Neural cell (in vitro differentiated cells): ENCODE results near the gene CYTH3. TPM values are rescaled to one million over a fixed set of nuclear protein-coding genes. Genes with fewer than 3 reads are reported as not detected.

ENCODE experiments used
- H2AFZ ChIP-seq: fragments of 200-600, 300-800 bp; sonication (generic), shearing (Covaris generic); 2 replicates; pipeline ENCODE4 v1.6.0; 2014; ENCODE audit warnings: low read depth, mild to moderate bottlenecking, antibody characterized with exemption, low read length, moderate library complexity
- H3F3A ChIP-seq: fragments of 200-600 bp; shearing (Covaris generic); 2 replicates; pipeline ENCODE4 v1.6.1; 2016; ENCODE audit warnings: mild to moderate bottlenecking, moderate library complexity, mixed read lengths, antibody characterized with exemption, low read length; ENCODE audit not compliant: insufficient read depth, poor library complexity, severe bottlenecking
- H3K27ac ChIP-seq: fragments of 200-600, 300-800 bp; sonication (generic), shearing (Covaris generic); 2 replicates; pipeline ENCODE4 v1.5.1; 2014; ENCODE audit warnings: mild to moderate bottlenecking, low read length, moderate library complexity
- H3K27me3 ChIP-seq: fragments of 300-800, 200-600 bp; sonication (generic), shearing (Covaris generic); 2 replicates; pipeline ENCODE4 v1.6.0; 2014; ENCODE audit warnings: mild to moderate bottlenecking, low read depth, low read length, moderate library complexity; ENCODE audit not compliant: insufficient read depth
- H3K36me3 ChIP-seq: fragments of 300-800, 200-600 bp; sonication (generic), shearing (Covaris generic); 2 replicates; pipeline ENCODE4 v1.5.1; 2014; ENCODE audit warnings: mild to moderate bottlenecking, antibody characterized with exemption, low read length, moderate library complexity; ENCODE audit not compliant: insufficient read depth
- H3K4me2 ChIP-seq: fragments of 300-800, 200-600 bp; sonication (generic), shearing (Covaris generic); 2 replicates; pipeline ENCODE4 v1.6.0; 2014; ENCODE audit warnings: mild to moderate bottlenecking, low read length
- H3K4me3 ChIP-seq: fragments of 300-800, 200-600 bp; sonication (generic), shearing (Covaris generic); 2 replicates; pipeline ENCODE4 v1.5.1; 2014; ENCODE audit warnings: mild to moderate bottlenecking, low read length, moderate library complexity
- H3K79me2 ChIP-seq: fragments of 200-600 bp; shearing (Covaris generic); replicated peaks from 2 replicates; pipeline ENCODE4 v1.6.0; 2014; ENCODE audit warnings: mild to moderate bottlenecking, low read length, moderate library complexity; ENCODE audit not compliant: insufficient read depth
- H3K9ac ChIP-seq: fragments of 300-800, 200-600 bp; sonication (generic), shearing (Covaris generic); 2 replicates; pipeline ENCODE4 v1.6.1; 2016; ENCODE audit warnings: mild to moderate bottlenecking, low read length, mixed read lengths
- H3K9me2 ChIP-seq: fragments of 200-600 bp; shearing (Covaris generic); 2 replicates; pipeline ENCODE4 v1.6.1; 2016; ENCODE audit warnings: mild to moderate bottlenecking, low read length, mixed read lengths; ENCODE audit not compliant: insufficient read depth
- H3K9me3 ChIP-seq: fragments of 200-600, 300-800 bp; sonication (generic), shearing (Covaris generic); 2 replicates; pipeline ENCODE4 v1.6.1; 2016; ENCODE audit warnings: mild to moderate bottlenecking, mixed run types, low read length, moderate library complexity, mixed read lengths
- H4K20me1 ChIP-seq: fragments of 200-600 bp; shearing (Covaris generic); 2 replicates; pipeline ENCODE4 v1.6.1; 2016; ENCODE audit warnings: mild to moderate bottlenecking, mixed run types; ENCODE audit not compliant: insufficient read depth
- CTCF ChIP-seq: fragments of 450-650 bp; IDR thresholded peaks from 2 replicates; pipeline ENCODE4 v1.5.1; 2014; ENCODE audit warnings: antibody characterized with exemption, mild to moderate bottlenecking, moderate library complexity; ENCODE audit not compliant: poor library complexity, severe bottlenecking
- EP300 ChIP-seq: fragments of 450-650 bp; conservative IDR thresholded peaks from 2 replicates; pipeline ENCODE4 v1.6.1; 2014; ENCODE audit warnings: antibody characterized with exemption, mild to moderate bottlenecking, moderate library complexity; ENCODE audit not compliant: poor library complexity, severe bottlenecking
- EZH2 ChIP-seq: fragments of 200-600, 300-800 bp; shearing (Covaris generic), sonication (generic); IDR thresholded peaks from 2 replicates; pipeline ENCODE4 v1.6.1; 2014; ENCODE audit warnings: antibody characterized with exemption, low read length, borderline replicate concordance, mild to moderate bottlenecking; ENCODE audit not compliant: insufficient read depth, poor library complexity, severe bottlenecking
- MXI1 ChIP-seq: fragments of 450-650 bp; conservative IDR thresholded peaks from 2 replicates; pipeline ENCODE4 v1.6.1; 2014; ENCODE audit warnings: antibody characterized with exemption, mild to moderate bottlenecking; ENCODE audit not compliant: poor library complexity, severe bottlenecking
- POLR2AphosphoS5 ChIP-seq: IDR thresholded peaks from 2 replicates; pipeline ENCODE4 v1.6.1; 2012
- RAD21 ChIP-seq: fragments of 450-650 bp; conservative IDR thresholded peaks from 2 replicates; pipeline ENCODE4 v1.6.1; 2014; ENCODE audit warnings: antibody characterized with exemption, mild to moderate bottlenecking, moderate library complexity
- REST ChIP-seq: IDR thresholded peaks from 2 replicates; pipeline ENCODE4 v1.6.1; 2012; ENCODE audit warnings: borderline replicate concordance
- SMC3 ChIP-seq: fragments of 450-650 bp; conservative IDR thresholded peaks from 2 replicates; pipeline ENCODE4 v1.6.1; 2014; ENCODE audit warnings: antibody characterized with exemption, mild to moderate bottlenecking, moderate library complexity; ENCODE audit not compliant: poor library complexity
- TAF1 ChIP-seq: IDR thresholded peaks from 2 replicates; pipeline ENCODE4 v1.6.1; 2012; ENCODE audit warnings: low read depth
- polyA plus RNA-seq: library from polyadenylated mRNA; depleted of rRNA; stranded (reverse); fragments of >200 nt; gene quantifications from 2 replicates; pipeline ENCODE4 v1.2.3, GENCODE V29; 2014

The CYTH3 gene
- polyA plus RNA-seq, 1 donor from 2014 or later = 33.9 TPM

DNA sequence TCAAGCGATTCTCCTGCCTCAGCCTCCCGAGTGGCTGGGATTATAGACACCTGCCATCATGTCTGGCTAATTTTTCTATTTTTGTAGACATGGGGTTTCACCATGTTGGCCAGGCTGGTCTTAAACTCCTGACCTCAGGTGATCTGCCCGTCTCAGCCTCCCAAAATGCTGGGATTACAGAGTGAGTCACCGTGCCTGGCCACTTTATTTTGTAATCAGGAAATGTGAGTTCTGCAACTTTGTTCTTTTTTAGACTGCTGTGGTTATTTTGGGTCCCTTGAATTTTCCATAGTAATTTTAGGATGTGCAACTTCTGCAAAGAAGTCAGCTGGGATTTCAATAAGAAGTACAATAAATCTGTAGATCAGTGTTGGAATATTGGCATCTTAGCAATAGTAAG is 96.8 kb downstream of the CYTH3 start:
- H3K36me3 ChIP-seq = no peaks in the 10 kb centered on the region
- H3K9me3 ChIP-seq = no peaks in the 10 kb centered on the region
- H3K27me3 ChIP-seq = no peaks in the 10 kb centered on the region
- no peak overlapping the region for H3K4me2 ChIP-seq
- no peaks in the 10 kb centered on the region for H3K9me2 ChIP-seq
- H3K9ac ChIP-seq = no peak overlapping the region
- no peaks in the 10 kb centered on the region for H4K20me1 ChIP-seq
- H3K79me2 ChIP-seq = no peaks in the 10 kb centered on the region
- H3K4me3 ChIP-seq = no peak overlapping the region
- H2AFZ ChIP-seq = no peak overlapping the region
- H3K27ac ChIP-seq = no peak overlapping the region
- no peaks in the 10 kb centered on the region for H3F3A ChIP-seq
- TF ChIP-seq TAF1 (no peak), POLR2AphosphoS5 (no peak), CTCF (no peak), SMC3 (no peak), EP300 (no peak), REST (no peak), MXI1 (no peak), EZH2 (no peak), RAD21 (no peak)

DNA sequence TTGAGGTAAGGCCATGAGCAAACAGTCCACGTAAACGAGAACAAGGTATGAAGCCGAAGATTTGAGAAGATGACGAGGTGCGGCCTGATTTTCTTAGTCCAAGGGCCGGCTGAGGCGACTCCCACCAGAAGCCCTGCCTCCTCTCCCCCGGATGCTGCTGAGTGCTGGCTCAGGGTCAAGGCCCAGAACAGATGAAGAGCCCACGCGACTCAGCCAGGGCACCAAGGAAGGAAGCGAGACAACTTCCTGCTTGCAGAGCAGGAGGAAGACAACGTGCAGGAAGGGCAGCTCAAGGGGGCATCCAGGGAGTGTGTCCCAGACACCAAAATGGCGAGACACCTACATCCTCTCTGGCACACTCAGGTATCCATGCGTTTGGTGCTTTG is 99.5 kb downstream of the CYTH3 start:
- Histone ChIP-seq H2AFZ (no peak overlapping the region), H3K27me3 (no peaks in the 10 kb centered on the region), H3K9ac (no peak overlapping the region), H3K4me2 (no peak overlapping the region), H3K27ac (no peak overlapping the region), H3K79me2 (no peaks in the 10 kb centered on the region), H3F3A (no peaks in the 10 kb centered on the region), H3K4me3 (no peak overlapping the region), H4K20me1 (no peaks in the 10 kb centered on the region), H3K36me3 (no peaks in the 10 kb centered on the region), H3K9me3 (no peaks in the 10 kb centered on the region), H3K9me2 (no peaks in the 10 kb centered on the region)
- no peak for TF ChIP-seq EZH2
- TF ChIP-seq REST = no peak
- TF ChIP-seq CTCF = no peak
- TF ChIP-seq POLR2AphosphoS5 = no peak
- no peak for TF ChIP-seq TAF1
- TF ChIP-seq SMC3 = no peak
- no peak for TF ChIP-seq EP300
- TF ChIP-seq RAD21 = no peak
- TF ChIP-seq MXI1 = no peak
